ENCODE data around the gene IFITM1. TPM values are rescaled to one million over a fixed set of nuclear protein-coding genes. Genes with fewer than 3 reads are reported as not detected.

IFITM1 gene
- total RNA-seq, 1 donor from 2014 or later = 379 TPM

GRCh38 chr11:297051-297585, 16.7 kb upstream of the IFITM1 start:
- intact Hi-C loops (cut with DNase I) = no loop called here
- DNase-seq (ENCODE audit: extremely low spot score in 2 of 2) = no peak

GRCh38 chr11:297586-298405, 16.0 kb upstream of the IFITM1 start:
- H3K27me3 ChIP-seq = peaks cover 8% of the 10 kb centered on the region
- DNase-seq (ENCODE audit: extremely low spot score in 2 of 2) = no peak
- intact Hi-C loops (cut with DNase I) = no loop called here
- no peaks in the 10 kb centered on the region for H3K9me3 ChIP-seq
- H3K4me1 ChIP-seq = peaks cover 31% of the 10 kb centered on the region
- no peak for TF ChIP-seq POLR2A (IDR thresholded peaks at IDR 0.05)
- peak in 1 of 2 donors; percentile 34 for TF ChIP-seq POLR2AphosphoS5 (IDR thresholded peaks at IDR 0.05; ENCODE audit: insufficient read depth in 1 of 2, low read depth in 1 of 2)
- no peak overlapping the region for H3K27ac ChIP-seq
- H3K4me3 ChIP-seq = no peak overlapping the region
- no peaks in the 10 kb centered on the region for H3K36me3 ChIP-seq

More at GRCh38 chr11:297051-297585, 16.7 kb upstream of the IFITM1 start:
- H3K36me3 ChIP-seq = no peaks in the 10 kb centered on the region
- TF ChIP-seq CTCF (IDR thresholded peaks at IDR 0.05) = no peak
- no peak for TF ChIP-seq POLR2AphosphoS5 (IDR thresholded peaks at IDR 0.05; ENCODE audit: insufficient read depth in 1 of 2, low read depth in 1 of 2)
- no peak for TF ChIP-seq POLR2A (IDR thresholded peaks at IDR 0.05)
- H3K4me3 ChIP-seq = no peak overlapping the region
- H3K27me3 ChIP-seq = peaks cover 8% of the 10 kb centered on the region
- H3K27ac ChIP-seq = no peak overlapping the region
- no peaks in the 10 kb centered on the region for H3K9me3 ChIP-seq
- H3K4me1 ChIP-seq = peaks cover 31% of the 10 kb centered on the region

- intact Hi-C loops (cut with DNase I) = no loop called here
- no peak for DNase-seq (ENCODE audit: extremely low spot score in 2 of 2)
Measured at GRCh38 chr11:298406-299065, 15.3 kb upstream of the IFITM1 start.

GRCh38 chr11:299081-299891, 14.6 kb upstream of the IFITM1 start, which contains the start of gene IFITM5:
Gene IFITM5 (minus strand): TSS chr11:299526. CDS start chr11:299490, 36 bp downstream.
- no peaks in the 10 kb centered on the region for H3K9me3 ChIP-seq
- H3K4me1 ChIP-seq = peaks cover 31% of the 10 kb centered on the region
- no peak for TF ChIP-seq POLR2AphosphoS5 (IDR thresholded peaks at IDR 0.05; ENCODE audit: insufficient read depth in 1 of 2, low read depth in 1 of 2)
- no peaks in the 10 kb centered on the region for H3K36me3 ChIP-seq
- H3K4me3 ChIP-seq = no peak within 1 kb of the TSS
- H3K27ac ChIP-seq = no peak within 1 kb of the TSS
- peaks cover 8% of the 10 kb centered on the region for H3K27me3 ChIP-seq
- DNase-seq (ENCODE audit: extremely low spot score in 2 of 2) = no peak
- intact Hi-C loops (cut with DNase I) = no loop called here

More at GRCh38 chr11:298406-299065, 15.3 kb upstream of the IFITM1 start:
- H3K4me3 ChIP-seq = no peak overlapping the region
- H3K36me3 ChIP-seq = no peaks in the 10 kb centered on the region
- H3K27ac ChIP-seq = no peak overlapping the region
- peaks cover 8% of the 10 kb centered on the region for H3K27me3 ChIP-seq
- TF ChIP-seq POLR2A (IDR thresholded peaks at IDR 0.05) (no peak), POLR2AphosphoS5 (IDR thresholded peaks at IDR 0.05; ENCODE audit: insufficient read depth in 1 of 2, low read depth in 1 of 2) (no peak), CTCF (IDR thresholded peaks at IDR 0.05) (no peak)
- no peaks in the 10 kb centered on the region for H3K9me3 ChIP-seq
- H3K4me1 ChIP-seq = peaks cover 31% of the 10 kb centered on the region

DNA sequence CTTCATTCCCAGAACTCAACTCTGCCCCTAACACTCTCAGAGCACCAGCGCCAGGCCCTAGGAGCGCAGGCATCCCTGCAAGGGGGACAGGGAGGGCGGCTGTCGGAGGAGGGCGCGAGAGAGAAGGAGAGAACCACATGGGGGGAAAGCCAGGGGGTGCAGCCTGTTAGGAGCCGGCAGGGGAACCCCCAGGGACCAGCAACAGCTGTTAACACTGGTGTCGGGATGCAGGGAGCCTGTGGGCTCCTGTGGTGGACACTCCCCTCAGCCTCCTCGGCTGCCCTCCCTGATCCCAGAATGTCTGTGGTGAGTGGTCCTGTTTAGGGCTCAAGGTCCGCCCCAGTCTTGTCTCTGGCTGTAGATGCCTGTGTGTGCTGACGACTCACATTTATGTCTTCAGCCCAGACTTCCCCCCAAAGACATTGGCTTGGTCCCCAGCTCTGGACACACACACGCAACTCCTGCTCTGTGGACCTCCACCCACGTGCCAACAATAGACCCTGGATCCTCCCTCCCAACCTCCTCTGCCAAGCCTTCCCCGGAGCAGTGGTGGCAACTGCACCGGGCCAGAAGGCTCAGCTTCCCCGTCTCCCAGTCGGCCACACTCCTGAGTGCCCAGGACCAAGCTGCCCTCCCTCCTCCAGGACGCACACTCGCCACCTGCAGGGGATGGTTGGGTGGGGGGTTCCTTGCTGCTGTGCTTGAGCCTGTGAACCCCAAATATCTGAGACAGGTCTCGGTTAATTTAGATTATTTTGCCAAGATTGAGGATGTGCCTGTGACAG, 13.7 kb upstream of the IFITM1 start:
- peaks cover 31% of the 10 kb centered on the region for H3K4me1 ChIP-seq
- H3K36me3 ChIP-seq = no peaks in the 10 kb centered on the region
- TF ChIP-seq POLR2A (IDR thresholded peaks at IDR 0.05) (no peak), POLR2AphosphoS5 (IDR thresholded peaks at IDR 0.05; ENCODE audit: insufficient read depth in 1 of 2, low read depth in 1 of 2) (no peak)
- peaks cover 8% of the 10 kb centered on the region for H3K27me3 ChIP-seq
- DNase-seq (ENCODE audit: extremely low spot score in 2 of 2) = no peak
- no peaks in the 10 kb centered on the region for H3K9me3 ChIP-seq
- H3K4me3 ChIP-seq = no peak overlapping the region
- intact Hi-C loops (cut with DNase I) = no loop called here
- no peak overlapping the region for H3K27ac ChIP-seq

Data from vagina (tissue), 2 donors.